HG03060 (cell line): ENCODE results near the gene STIM1.
"Not testable (repeated sequence)": the region's sequence is repeated elsewhere in the genome, so short reads cannot be mapped to it uniquely, and the experiment has no call there.

Experiments used
- ATAC-seq: cut with Tn5 transposase; IDR thresholded peaks from one replicate; pipeline ENCODE4 v1.9.1; 2021; ENCODE audit warnings: low read depth, moderate number of reproducible peaks; ENCODE audit not compliant: unreplicated experiment

Gene STIM1

DNA sequence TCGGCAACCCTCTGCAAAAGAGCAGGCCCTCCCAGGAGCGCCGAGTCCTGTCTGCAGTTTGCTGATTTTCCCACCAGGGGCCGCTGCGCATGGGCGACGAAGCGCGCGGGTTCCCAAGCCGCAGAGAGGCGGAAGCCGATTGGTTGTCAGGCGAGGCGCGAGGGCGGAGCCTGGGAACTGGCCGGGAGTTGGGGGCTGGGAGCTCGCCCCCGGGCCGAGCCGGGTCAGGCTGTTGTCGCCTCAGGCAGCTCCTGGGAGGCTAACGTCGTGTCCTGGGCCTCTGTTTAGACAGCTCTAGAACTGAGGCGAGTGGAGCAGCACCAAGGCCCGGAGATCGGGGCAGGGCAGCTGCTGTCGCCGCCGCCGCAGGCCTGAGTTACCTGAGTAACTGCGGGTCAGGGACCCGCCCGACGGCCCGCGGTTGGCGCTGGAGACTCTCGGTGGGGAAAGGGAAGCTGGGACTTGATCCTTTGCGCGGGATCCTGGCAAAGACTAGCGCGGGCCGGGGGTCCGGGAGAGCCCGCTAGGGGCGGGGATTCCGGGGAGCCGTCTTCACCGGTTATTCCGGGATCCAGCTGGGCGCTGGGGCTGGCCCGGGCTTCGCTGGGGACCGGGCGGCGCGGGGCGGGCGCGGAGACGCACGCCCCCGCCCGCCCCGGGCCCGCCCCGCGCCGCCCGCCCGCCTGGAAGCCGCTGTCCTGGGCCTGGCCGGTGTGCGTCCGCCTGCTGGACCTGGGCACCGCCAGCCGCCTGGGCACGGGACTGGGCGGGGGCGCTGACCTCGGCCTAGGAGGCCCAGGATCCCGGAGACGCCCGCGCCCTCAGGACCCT is at the start of gene STIM1:
Gene STIM1 (plus strand): TSS at position 688 of the 831 bp plus-strand sequence. CDS start 607 bp downstream, outside the sequence.
- ATAC-seq: peak; percentile 56

GRCh38 chr11:3807909-3808860 is 47.3 kb upstream of the STIM1 start, which contains the start of gene PGAP2:
TSS of gene PGAP2 (plus strand) at chr11:3808560. CDS start at chr11:3811260, 2,700 bp downstream.
- ATAC-seq: no peak

GRCh38 chr11:3808861-3809623 is 46.4 kb upstream of the STIM1 start:
- peak; percentile 59 for ATAC-seq

DNA sequence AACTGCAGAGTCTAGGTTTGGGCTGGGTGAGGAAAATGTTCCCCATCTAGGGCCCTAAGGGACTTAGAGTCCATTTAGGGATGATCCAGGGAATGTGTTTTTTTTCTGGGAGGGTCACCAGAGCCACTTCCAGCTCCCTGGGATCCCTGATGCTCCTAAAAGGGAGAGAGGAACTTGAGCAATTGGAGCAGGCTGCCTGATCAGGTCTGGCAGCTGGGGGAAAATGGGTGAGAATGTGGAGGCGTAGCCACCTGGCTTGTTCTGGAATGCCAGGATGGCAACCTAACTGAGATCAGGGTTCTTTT is 45.9 kb upstream of the STIM1 start:
- no peak for ATAC-seq

DNA sequence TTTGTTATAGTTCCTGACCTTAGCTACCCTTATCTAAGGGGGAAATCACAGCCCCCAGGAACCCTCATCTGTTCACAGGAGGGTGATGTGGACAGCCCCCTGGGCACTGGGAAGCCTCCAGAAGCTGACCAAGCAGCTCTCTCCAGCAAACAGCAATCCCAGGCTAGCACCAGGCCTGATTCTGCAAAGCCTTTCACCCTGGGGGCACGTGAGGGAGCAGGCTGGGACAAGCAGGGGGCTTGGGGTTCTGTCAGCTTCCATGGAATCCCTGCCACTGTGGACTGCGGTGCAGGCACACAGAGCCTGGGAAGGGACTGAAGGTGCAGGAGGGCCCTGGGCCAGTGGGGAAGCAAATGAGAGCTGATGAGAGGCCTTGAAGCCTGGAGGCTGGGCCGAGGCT is 45.0 kb upstream of the STIM1 start:
- no peak for ATAC-seq

GRCh38 chr11:3810951-3811350 is 44.5 kb upstream of the STIM1 start:
- ATAC-seq: no peak

- not testable (repeated sequence) for ATAC-seq
Measured at GRCh38 chr11:3814832-3815231, 40.6 kb upstream of the STIM1 start.

- ATAC-seq: no peak
Measured at GRCh38 chr11:3815845-3816244, 39.6 kb upstream of the STIM1 start.

- no peak for ATAC-seq
Measured at GRCh38 chr11:3816673-3817072, 38.8 kb upstream of the STIM1 start.

- no peak for ATAC-seq
Measured at GRCh38 chr11:3817181-3817800, 38.2 kb upstream of the STIM1 start.

DNA sequence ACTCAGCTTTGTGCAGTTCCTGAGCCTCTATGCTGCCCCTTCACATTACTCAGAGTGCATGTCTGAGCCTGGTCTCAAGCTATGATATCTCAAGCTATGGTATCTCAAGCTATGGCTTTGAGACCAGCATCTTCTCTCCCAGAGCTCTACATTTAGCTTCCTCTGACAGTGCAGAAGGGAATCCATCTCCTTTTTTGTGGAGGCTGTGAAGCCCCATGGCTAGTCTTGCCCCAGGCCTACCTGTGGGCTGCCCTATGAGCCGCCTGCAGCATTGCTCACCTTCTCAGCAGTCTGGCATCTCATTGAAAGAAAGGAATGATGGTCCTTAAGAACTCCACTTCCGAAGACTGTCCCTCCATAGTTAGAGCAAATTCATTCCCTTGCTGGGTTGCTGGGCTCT is 34.5 kb upstream of the STIM1 start:
- no peak for ATAC-seq

- ATAC-seq: no peak
Measured at GRCh38 chr11:3822312-3822711, 33.2 kb upstream of the STIM1 start.

DNA sequence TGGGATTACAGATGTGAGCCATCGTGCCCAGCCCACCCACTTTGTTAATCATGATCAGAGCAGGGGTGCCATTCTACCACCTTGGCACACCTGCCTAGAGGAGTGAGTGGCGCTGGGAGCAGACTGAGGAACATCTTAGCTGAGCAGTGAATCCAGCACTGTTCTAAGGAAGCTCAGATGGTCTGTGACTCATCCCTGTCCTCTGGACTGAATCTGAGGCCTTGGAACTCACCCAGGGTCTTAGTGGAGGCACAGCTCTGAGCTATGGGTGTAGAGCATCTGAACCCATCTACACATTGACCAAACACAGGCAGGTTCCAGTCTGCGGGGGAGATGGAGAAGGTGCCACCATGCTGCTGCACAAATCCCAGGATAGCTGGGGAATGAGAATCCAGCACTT is 32.2 kb upstream of the STIM1 start:
- ATAC-seq: no peak

DNA sequence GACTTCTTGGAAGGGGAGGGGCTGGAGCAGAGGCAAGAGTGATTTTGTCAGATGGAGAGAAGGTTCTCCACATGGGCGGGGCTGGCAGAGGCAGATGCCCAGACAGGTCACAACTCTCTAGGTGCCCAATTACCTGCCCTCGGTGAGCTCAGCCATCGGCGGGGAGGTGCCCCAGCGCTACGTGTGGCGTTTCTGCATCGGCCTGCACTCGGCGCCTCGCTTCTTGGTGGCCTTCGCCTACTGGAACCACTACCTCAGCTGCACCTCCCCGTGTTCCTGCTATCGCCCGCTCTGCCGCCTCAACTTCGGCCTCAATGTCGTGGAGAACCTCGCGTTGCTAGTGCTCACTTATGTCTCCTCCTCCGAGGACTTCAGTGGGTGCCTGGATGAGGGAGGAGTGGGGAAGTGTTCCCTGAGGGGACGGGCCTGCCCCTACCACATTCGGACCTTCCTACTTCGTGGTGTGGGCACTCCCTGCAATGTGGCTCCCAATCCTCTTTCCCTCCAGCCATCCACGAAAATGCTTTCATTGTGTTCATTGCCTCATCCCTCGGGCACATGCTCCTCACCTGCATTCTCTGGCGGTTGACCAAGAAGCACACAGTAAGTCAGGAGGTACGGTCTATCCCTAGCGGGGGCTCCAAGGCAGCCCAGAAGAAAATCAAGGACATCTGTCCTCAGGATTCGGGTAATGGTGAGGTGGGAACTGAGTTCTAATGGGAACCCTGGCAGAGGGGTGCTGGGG is 31.5 kb upstream of the STIM1 start:
- no peak for ATAC-seq

- peak; percentile 55 for ATAC-seq
Measured at GRCh38 chr11:3824714-3825472, 30.6 kb upstream of the STIM1 start.

DNA sequence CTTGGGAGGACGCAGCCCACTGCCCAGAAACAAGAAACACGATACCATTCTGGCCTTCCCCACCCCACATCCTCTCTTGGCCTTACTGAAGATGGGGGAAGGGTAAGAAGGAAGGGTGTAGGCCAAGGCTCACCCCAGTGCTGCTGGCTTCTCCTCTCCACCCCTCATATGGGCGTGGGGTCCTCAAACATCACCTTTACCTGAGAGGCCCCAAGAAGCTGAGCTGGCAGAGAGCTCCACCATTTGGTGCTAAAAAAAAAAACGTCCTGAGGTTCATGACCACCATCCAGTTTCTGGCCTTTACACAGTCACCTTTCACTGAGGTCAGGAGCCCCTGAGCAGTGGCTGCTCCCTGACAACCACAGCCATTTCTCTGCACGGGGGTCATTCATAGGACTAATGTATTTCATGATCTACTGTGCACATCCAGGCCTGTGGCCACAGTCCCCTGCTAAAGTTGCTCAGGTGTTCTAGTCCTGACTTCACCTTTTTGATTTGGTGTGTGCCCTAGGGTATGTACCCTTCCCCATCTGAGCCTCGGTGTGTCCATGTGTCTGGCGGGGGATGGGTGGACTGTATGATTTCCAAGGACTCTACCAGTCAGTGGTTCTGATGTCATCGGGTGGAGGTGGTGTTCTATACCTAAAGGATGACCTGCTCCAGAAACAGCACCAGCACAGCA is 29.9 kb upstream of the STIM1 start:
- no peak for ATAC-seq

DNA sequence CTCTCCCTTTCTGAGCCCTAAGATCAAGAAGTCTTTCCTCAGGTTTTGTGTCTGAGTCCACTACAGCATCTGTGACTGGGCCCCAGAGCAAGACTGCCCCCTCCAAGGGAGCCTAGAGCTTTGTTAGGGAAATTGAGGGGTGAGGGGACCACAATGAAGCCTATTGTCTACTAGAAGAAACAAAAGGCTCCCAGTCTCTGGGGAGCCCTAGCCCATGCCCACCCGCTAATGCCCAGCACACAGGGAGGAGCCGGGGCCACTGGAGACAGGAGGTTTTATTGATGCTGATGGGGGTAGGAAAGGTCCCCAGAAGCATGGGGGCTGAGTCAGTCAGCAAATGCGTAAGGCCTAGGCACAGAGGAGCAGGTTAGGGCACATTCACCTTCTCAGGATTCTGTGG is 28.7 kb upstream of the STIM1 start:
- no peak for ATAC-seq

DNA sequence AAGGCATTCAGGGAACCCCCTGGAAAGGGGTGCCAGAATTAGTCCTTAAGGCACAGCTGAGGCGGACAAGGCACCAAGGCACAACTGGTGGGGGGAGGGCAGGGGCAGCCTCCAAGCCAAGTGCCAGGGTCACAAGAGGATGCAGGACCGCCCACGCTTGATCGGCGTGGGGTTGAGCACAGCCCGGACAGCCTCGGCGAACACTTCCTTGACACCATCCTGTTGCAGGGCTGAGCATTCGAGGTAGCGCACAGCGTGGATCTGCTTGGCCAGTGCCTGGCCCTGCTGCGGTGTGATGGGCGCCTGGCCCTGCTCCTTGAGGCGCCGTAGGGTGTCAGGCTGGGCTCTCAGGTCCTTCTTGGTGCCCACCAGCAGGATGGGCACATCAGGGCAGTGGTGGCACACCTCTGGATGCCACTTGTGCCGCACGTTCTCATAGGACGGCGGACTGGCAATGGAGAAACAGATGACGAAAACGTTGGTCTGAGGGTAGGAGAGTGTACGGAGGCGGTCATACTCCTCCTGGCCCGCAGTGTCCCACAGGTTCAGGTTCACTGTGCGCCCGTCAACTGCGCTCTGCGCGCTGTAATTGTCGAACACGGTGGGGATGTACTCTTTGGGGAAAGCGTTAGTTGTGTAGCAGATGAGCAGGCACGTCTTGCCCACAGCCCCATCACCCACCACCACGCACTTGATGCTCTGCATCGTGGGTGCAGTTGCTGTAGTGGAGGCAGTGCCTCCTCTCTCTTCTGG is 27.9 kb upstream of the STIM1 start:
- no peak for ATAC-seq
